Measurements from ENCODE around the gene PTGDS.

Gene PTGDS

DNA sequence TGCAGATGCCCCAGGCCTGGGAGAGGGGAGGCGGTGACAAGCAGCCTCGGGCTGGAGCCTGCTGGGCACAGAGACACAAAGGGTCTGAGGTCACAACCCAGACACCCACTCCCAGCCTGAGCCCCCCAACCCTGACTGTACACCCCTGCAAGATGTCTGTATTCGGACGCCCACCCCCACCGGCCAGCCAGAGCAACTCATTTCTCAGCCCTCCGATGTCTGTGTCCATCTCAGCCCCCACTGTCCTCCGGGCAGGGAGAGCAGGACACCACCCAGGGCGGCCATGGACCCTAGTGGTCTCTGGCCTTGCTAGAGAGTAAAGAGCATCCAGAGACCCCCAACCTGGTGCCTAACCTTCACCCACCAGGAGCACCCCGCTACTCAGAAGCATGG is 21.4 kb upstream of the PTGDS start:
- no peaks in the 10 kb centered on the region for H3K9me3 Mint-ChIP-seq
- no peak overlapping the region for H3K4me3 Mint-ChIP-seq
- no peaks in the 10 kb centered on the region for H3K4me1 Mint-ChIP-seq
- TF ChIP-seq CTCF (IDR thresholded peaks at IDR 0.05; ENCODE audit: unreplicated experiment in 3 of 3): no peak
- H3K27me3 Mint-ChIP-seq (ENCODE audit: low read depth): no peaks in the 10 kb centered on the region
- no peak overlapping the region for H3K27ac Mint-ChIP-seq
- H3K36me3 Mint-ChIP-seq (ENCODE audit: low read depth): no peaks in the 10 kb centered on the region

GRCh38 chr9:136956604-136957003 is 20.7 kb upstream of the PTGDS start:
- H3K9me3 Mint-ChIP-seq: no peaks in the 10 kb centered on the region
- no peaks in the 10 kb centered on the region for H3K4me1 Mint-ChIP-seq
- no peaks in the 10 kb centered on the region for H3K36me3 Mint-ChIP-seq (ENCODE audit: low read depth)
- no peaks in the 10 kb centered on the region for H3K27me3 Mint-ChIP-seq (ENCODE audit: low read depth)
- no peak overlapping the region for H3K27ac Mint-ChIP-seq
- TF ChIP-seq CTCF (IDR thresholded peaks at IDR 0.05; ENCODE audit: unreplicated experiment in 3 of 3): no peak
- H3K4me3 Mint-ChIP-seq: no peak overlapping the region

DNA sequence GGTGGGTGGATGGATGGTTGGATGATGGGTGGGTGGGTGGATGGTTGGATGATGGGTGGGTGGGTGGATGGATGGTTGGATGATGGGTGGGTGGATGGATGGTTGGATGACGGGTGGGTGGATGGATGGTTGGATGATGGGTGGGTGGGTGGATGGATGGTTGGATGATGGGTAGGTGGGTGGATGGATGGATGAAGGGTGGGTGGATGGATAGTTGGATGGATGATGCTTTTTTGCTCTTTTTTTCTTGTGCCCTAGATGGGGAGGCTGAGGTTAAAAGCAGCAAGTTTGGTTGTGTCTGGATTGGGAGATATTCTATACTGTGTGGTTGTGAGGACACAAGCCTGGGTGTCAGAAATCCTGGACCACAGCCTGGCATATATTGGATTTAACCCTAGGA is 19.8 kb upstream of the PTGDS start:
- H3K4me1 Mint-ChIP-seq: no peaks in the 10 kb centered on the region
- H3K4me3 Mint-ChIP-seq: no peak overlapping the region
- H3K36me3 Mint-ChIP-seq (ENCODE audit: low read depth): no peaks in the 10 kb centered on the region
- no peaks in the 10 kb centered on the region for H3K27me3 Mint-ChIP-seq (ENCODE audit: low read depth)
- H3K27ac Mint-ChIP-seq: no peak overlapping the region
- H3K9me3 Mint-ChIP-seq: no peaks in the 10 kb centered on the region
- no peak for TF ChIP-seq CTCF (IDR thresholded peaks at IDR 0.05; ENCODE audit: unreplicated experiment in 3 of 3)

DNA sequence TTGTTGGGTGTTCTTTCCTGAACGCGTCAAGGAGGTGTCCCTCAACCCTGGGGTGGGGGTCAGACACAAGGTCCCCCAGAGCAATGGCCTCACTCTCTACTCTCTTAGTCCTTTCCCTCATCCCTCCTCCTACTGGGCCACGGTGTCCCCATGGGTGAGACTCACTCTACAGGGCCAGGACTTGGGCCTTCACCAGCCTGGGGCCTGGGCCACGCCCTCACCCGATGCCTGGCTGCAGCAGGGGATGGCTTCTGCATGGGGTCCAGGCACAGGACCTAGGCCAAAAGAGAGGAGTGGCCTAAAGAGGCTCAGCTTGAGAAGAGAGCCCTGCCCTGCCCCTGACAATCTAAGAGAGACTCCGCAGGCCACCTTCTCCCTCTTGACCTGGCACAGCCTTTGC is 19.4 kb upstream of the PTGDS start:
- H3K27me3 Mint-ChIP-seq (ENCODE audit: low read depth): no peaks in the 10 kb centered on the region
- no peak overlapping the region for H3K27ac Mint-ChIP-seq
- no peaks in the 10 kb centered on the region for H3K9me3 Mint-ChIP-seq
- H3K4me3 Mint-ChIP-seq: no peak overlapping the region
- no peaks in the 10 kb centered on the region for H3K36me3 Mint-ChIP-seq (ENCODE audit: low read depth)
- TF ChIP-seq CTCF (IDR thresholded peaks at IDR 0.05; ENCODE audit: unreplicated experiment in 3 of 3): no peak
- H3K4me1 Mint-ChIP-seq: peaks cover 2% of the 10 kb centered on the region

- H3K4me3 Mint-ChIP-seq: no peak overlapping the region
- H3K27ac Mint-ChIP-seq: no peak overlapping the region
- H3K36me3 Mint-ChIP-seq (ENCODE audit: low read depth): no peaks in the 10 kb centered on the region
- no peaks in the 10 kb centered on the region for H3K27me3 Mint-ChIP-seq (ENCODE audit: low read depth)
- H3K9me3 Mint-ChIP-seq: no peaks in the 10 kb centered on the region
- no peak for TF ChIP-seq CTCF (IDR thresholded peaks at IDR 0.05; ENCODE audit: unreplicated experiment in 3 of 3)
- peaks cover 5% of the 10 kb centered on the region for H3K4me1 Mint-ChIP-seq
Measured at GRCh38 chr9:136958473-136958872, 18.8 kb upstream of the PTGDS start.

DNA sequence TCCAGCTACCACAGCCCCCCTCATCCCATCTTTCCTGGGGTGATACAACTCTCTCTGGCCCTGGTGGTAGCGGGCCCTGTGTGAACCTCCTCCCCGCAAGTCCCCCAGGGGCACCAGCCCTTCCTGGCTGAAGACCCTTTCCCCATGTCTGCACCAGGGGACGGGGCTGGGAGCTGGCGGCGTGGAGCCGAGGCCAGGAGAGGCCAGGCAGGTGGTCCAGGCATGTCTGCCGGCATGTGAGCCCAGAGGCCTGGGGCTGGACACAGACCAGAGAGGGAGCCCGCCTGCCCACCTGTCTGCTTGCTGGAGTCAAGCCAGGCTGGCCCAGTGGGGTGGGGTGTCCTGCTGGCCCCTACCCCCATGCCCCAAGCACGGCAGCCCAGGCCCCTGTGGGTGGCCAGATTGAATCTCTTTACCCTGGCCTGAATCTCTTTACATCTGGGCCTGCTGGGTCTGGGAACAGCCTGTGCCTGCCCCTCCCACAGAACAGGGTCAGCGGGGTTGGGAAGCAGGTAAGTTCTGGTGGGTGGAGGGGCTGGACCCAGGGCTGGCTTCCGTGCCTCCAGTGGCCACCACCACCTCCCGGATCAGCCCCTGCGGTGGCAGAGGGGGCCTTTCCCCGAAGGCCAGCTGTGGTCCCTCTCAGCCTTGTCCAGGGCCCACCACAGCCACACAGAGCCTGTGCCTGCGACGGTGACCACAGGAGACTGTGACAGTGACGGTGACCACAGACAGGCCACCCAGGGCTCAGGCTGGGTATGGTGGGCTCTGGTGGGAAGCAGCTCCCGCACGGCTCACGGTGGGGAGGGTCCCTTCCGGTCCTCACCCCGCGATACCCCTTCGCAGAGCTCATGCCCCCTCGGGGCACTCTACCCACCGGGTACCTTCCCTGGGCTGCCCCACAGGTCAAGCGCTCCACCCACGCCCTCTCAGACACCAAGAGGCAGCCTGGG is 18.1 kb upstream of the PTGDS start:
- H3K27me3 Mint-ChIP-seq (ENCODE audit: low read depth): no peaks in the 10 kb centered on the region
- H3K9me3 Mint-ChIP-seq: no peaks in the 10 kb centered on the region

More for the DNA sequence above, 18.1 kb upstream of the PTGDS start:
- TF ChIP-seq CTCF (IDR thresholded peaks at IDR 0.05; ENCODE audit: unreplicated experiment in 3 of 3): no peak
- Mint-ChIP-seq H3K27ac (no peak overlapping the region), H3K4me3 (no peak overlapping the region), H3K36me3 (ENCODE audit: low read depth) (no peaks in the 10 kb centered on the region), H3K4me1 (peaks cover 5% of the 10 kb centered on the region)
